ENCODE data around the gene PBX4.

GRCh38 chr19:19558055-19558454 is 60.4 kb downstream of the PBX4 start:
- TF ChIP-seq, protein P1, sequence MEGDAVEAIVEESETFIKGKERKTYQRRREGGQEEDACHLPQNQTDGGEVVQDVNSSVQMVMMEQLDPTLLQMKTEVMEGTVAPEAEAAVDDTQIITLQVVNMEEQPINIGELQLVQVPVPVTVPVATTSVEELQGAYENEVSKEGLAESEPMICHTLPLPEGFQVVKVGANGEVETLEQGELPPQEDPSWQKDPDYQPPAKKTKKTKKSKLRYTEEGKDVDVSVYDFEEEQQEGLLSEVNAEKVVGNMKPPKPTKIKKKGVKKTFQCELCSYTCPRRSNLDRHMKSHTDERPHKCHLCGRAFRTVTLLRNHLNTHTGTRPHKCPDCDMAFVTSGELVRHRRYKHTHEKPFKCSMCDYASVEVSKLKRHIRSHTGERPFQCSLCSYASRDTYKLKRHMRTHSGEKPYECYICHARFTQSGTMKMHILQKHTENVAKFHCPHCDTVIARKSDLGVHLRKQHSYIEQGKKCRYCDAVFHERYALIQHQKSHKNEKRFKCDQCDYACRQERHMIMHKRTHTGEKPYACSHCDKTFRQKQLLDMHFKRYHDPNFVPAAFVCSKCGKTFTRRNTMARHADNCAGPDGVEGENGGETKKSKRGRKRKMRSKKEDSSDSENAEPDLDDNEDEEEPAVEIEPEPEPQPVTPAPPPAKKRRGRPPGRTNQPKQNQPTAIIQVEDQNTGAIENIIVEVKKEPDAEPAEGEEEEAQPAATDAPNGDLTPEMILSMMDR (conservative IDR thresholded peaks at IDR 0.05; ENCODE audit: low read depth in 2 of 2): no peak
- TF ChIP-seq EZH2phosphoT487 (IDR thresholded peaks at IDR 0.05; ENCODE audit: unreplicated experiment) (no peak), EZH2 (IDR thresholded peaks at IDR 0.05; ENCODE audit: low read depth, unreplicated experiment) (no peak)

Data from GM23338 (cell line).